ENCODE data around the gene MARK3.

DNA sequence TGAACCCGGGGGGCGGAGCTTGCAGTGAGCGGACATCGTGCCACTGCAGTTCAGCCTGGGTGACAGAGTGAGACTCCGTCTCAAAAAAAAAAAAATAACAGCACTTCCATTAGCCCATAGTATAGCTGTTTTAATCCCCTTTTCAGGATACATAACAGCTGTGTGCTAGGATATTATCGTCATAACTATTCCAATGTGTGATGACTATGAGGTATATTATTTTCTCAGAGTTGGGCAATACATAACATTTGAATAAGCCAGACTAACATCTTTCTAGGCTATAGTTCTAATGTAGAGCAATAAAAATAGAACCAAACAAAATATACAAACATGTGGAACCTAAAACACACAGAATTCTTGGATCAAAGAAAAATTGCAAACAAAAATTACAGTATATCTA lies 57.1 kb downstream of the MARK3 start:
- TF ChIP-seq, protein P1, sequence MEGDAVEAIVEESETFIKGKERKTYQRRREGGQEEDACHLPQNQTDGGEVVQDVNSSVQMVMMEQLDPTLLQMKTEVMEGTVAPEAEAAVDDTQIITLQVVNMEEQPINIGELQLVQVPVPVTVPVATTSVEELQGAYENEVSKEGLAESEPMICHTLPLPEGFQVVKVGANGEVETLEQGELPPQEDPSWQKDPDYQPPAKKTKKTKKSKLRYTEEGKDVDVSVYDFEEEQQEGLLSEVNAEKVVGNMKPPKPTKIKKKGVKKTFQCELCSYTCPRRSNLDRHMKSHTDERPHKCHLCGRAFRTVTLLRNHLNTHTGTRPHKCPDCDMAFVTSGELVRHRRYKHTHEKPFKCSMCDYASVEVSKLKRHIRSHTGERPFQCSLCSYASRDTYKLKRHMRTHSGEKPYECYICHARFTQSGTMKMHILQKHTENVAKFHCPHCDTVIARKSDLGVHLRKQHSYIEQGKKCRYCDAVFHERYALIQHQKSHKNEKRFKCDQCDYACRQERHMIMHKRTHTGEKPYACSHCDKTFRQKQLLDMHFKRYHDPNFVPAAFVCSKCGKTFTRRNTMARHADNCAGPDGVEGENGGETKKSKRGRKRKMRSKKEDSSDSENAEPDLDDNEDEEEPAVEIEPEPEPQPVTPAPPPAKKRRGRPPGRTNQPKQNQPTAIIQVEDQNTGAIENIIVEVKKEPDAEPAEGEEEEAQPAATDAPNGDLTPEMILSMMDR (IDR thresholded peaks at IDR 0.05; ENCODE audit: insufficient read depth, low read depth, low read length) = no peak
- TF ChIP-seq EZH2 (IDR thresholded peaks at IDR 0.05; ENCODE audit: insufficient read depth, low read length) = no peak
